Measurements from ENCODE around the gene RACGAP1.

- no peak for TF ChIP-seq POLR2A (IDR thresholded peaks at IDR 0.05; ENCODE audit: low read depth, low read length)
- no peak for TF ChIP-seq USF2 (IDR thresholded peaks at IDR 0.05; ENCODE audit: low read depth, low read length)
Measured at GRCh38 chr12:49944046-49944445, 81.2 kb downstream of the RACGAP1 start.

All from IMR-90 (cell line).